CD14-positive monocyte (primary cell): Measurements from ENCODE around the gene NTRK3. TPM values are rescaled to one million over a fixed set of nuclear protein-coding genes. Genes with fewer than 3 reads are reported as not detected.

Experiments used
- DNase-seq, 3 donors: peaks; one replicate each; pipeline ENCODE4 v3.0.0-alpha.2; 2011 to 2022
- H2AFZ ChIP-seq: 2 replicates; pipeline ENCODE4 v1.6.0; 2012; ENCODE audit warnings: mild to moderate bottlenecking, low read depth, low read length, inconsistent platforms; ENCODE audit not compliant: insufficient read depth, poor library complexity, severe bottlenecking
- H3K27ac ChIP-seq, 2 donors: 1 replicate in 1 of 2; 2 replicates in 1 of 2; pipeline ENCODE4 v1.5.1; 2012 to 2013; ENCODE audit warnings: low read length in 2 of 2, control low read depth in 1 of 2, inconsistent platforms in 1 of 2, low read depth in 1 of 2, mild to moderate bottlenecking in 1 of 2
- H3K27me3 ChIP-seq, 2 donors: one replicate each; pipeline versions ENCODE4 v1.6.0 to v1.6.1; 2011 to 2013; ENCODE audit warnings: low read length in 2 of 2; ENCODE audit not compliant: control insufficient read depth in 2 of 2, insufficient read depth in 2 of 2
- H3K36me3 ChIP-seq, 2 donors: replicated peaks in 1 of 2; 1 replicate in 1 of 2; 2 replicates in 1 of 2; pipeline versions ENCODE4 v1.5.1 to v1.6.1; 2012 to 2013; ENCODE audit warnings: low read length in 2 of 2, control low read depth in 1 of 2, inconsistent platforms in 1 of 2, mild to moderate bottlenecking in 1 of 2; ENCODE audit not compliant: insufficient read depth in 2 of 2, control insufficient read depth in 1 of 2
- H3K4me1 ChIP-seq, 2 donors: 1 replicate in 1 of 2; 2 replicates in 1 of 2; pipeline versions ENCODE4 v1.5.1 to v1.6.1; 2012 to 2013; ENCODE audit warnings: low read length in 2 of 2, control low read depth in 1 of 2, inconsistent platforms in 1 of 2, mild to moderate bottlenecking in 1 of 2, moderate library complexity in 1 of 2; ENCODE audit not compliant: insufficient read depth in 2 of 2, control insufficient read depth in 1 of 2
- H3K4me2 ChIP-seq: replicated peaks from 2 replicates; pipeline ENCODE3; 2012; ENCODE audit warnings: low read length, moderate library complexity, mild to moderate bottlenecking; ENCODE audit not compliant: poor library complexity, severe bottlenecking; ENCODE audit errors: extremely low read depth
- H3K4me3 ChIP-seq, 3 experiments: fragments of 200-600 bp in 1 of 3; sonication (generic) in 1 of 3; replicated peaks in 1 of 3; 1 replicate in 2 of 3; 2 replicates in 1 of 3; pipeline ENCODE4 v1.5.1; 2011 to 2013; ENCODE audit warnings: low read length in 3 of 3, mild to moderate bottlenecking in 3 of 3, control low read depth in 2 of 3, low read depth in 2 of 3, inconsistent platforms in 1 of 3, moderate library complexity in 1 of 3
- H3K79me2 ChIP-seq: 2 replicates; pipeline ENCODE4 v1.6.0; 2012; ENCODE audit warnings: mild to moderate bottlenecking, control low read depth, inconsistent platforms, low read length, moderate library complexity; ENCODE audit not compliant: insufficient read depth
- H3K9ac ChIP-seq: 2 replicates; pipeline ENCODE4 v1.6.0; 2017; ENCODE audit warnings: low read length, mild to moderate bottlenecking; ENCODE audit not compliant: insufficient read depth, poor library complexity, severe bottlenecking
- H3K9me3 ChIP-seq, 2 donors: replicated peaks in 1 of 2; 1 replicate in 1 of 2; 2 replicates in 1 of 2; pipeline versions ENCODE4 v1.5.1 to v1.6.1; 2012 to 2013; ENCODE audit warnings: low read length in 2 of 2, control low read depth in 1 of 2; ENCODE audit not compliant: control insufficient read depth in 1 of 2, insufficient read depth in 1 of 2
- H4K20me1 ChIP-seq: 2 replicates; pipeline ENCODE4 v1.6.0; 2012; ENCODE audit warnings: mild to moderate bottlenecking, low read length, control low read depth, moderate library complexity; ENCODE audit not compliant: insufficient read depth
- H3K27ac Mint-ChIP-seq, 7 donors: one replicate each; pipeline ENCODE4 v1.8.0; 2020; ENCODE audit warnings: mild to moderate bottlenecking in 7 of 7, mixed read lengths in 7 of 7, moderate library complexity in 6 of 7, inconsistent platforms in 2 of 7
- H3K27me3 Mint-ChIP-seq, 3 donors: one replicate each; pipeline ENCODE4 v1.8.0; 2021 to 2022; ENCODE audit warnings: low read depth in 3 of 3, mild to moderate bottlenecking in 3 of 3, mixed read lengths in 3 of 3, moderate library complexity in 3 of 3, inconsistent platforms in 1 of 3
- H3K36me3 Mint-ChIP-seq, 2 donors: one replicate each; pipeline ENCODE4 v1.8.0; 2020; ENCODE audit warnings: mixed read lengths in 2 of 2, inconsistent platforms in 1 of 2, mild to moderate bottlenecking in 1 of 2
- H3K4me1 Mint-ChIP-seq: one replicate; pipeline ENCODE4 v1.8.0; 2020; ENCODE audit warnings: mild to moderate bottlenecking, mixed read lengths
- H3K4me3 Mint-ChIP-seq, 2 donors: one replicate each; pipeline ENCODE4 v1.8.0; 2020; ENCODE audit warnings: mild to moderate bottlenecking in 2 of 2, mixed read lengths in 2 of 2, moderate library complexity in 1 of 2
- H3K9me3 Mint-ChIP-seq, 7 donors: one replicate each; pipeline ENCODE4 v1.8.0; 2020 to 2022; ENCODE audit warnings: mixed read lengths in 7 of 7, mild to moderate bottlenecking in 6 of 7, moderate library complexity in 6 of 7, inconsistent platforms in 2 of 7
- WGBS: methylation state at CpG from one replicate; pipeline ENCODE4 v1.1.5; 2013; ENCODE audit warnings: missing lambda C conversion rate; ENCODE audit not compliant: insufficient coverage; 5-methylcytosine and 5-hydroxymethylcytosine counted together
- intact Hi-C, 2 donors: fragments of 100-400 bp; cut with micrococcal nuclease; formaldehyde crosslinking; loops; one replicate each; pipeline versions ENCODE4 v1.15.0 to v1.15.1; 2023
- polyA plus RNA-seq, 3 donors: library from polyadenylated mRNA; depleted of rRNA in 1 of 3; unstranded in 2 of 3; stranded (reverse) in 1 of 3; fragments of 300-500 nt in 2 of 3; fragments of >200 nt in 1 of 3; fragmentation: Illumina TruSeq in 2 of 3; gene quantifications; 1 replicate in 2 of 3; 2 replicates in 1 of 3; pipeline ENCODE4 v1.2.3, GENCODE V29; 2012 to 2021
- TF ChIP-seq, protein P1 (sequence below): fragments of 200-600 bp; IDR thresholded peaks from one replicate; pipeline ENCODE4 v1.8.0; 2022; ENCODE audit warnings: antibody characterized with exemption, mild to moderate bottlenecking

Gene NTRK3
- polyA plus RNA-seq, 3 donors, result not detected

DNA sequence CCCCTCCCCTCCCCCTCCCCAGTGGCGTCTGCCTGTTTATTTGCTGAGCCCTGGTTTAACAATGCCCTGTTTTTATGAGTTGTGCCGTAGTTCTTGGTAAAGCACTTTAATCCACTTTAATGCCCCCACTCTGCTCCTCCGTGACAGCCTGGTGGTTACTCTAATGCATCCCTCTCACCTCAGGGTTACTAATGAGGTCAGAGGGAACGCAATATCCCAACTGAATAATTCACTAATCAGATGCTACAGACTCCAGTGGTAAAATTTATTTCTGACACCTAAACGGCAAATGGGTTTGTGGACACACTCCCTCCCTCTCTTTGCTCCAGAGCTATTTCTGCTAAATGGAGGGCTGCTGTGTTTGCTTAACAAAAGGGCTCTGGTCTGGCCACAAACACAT is 26.1 kb upstream of the NTRK3 start:
- intact Hi-C loops, result no loop called here
- Histone ChIP-seq H3K4me1 (no peaks in the 10 kb centered on the region), H4K20me1 (no peaks in the 10 kb centered on the region), H3K4me3 (no peak overlapping the region), H3K9ac (no peak overlapping the region), H3K36me3 (no peaks in the 10 kb centered on the region), H2AFZ (no peak overlapping the region), H3K27me3 (peaks cover 0 to 27% of the 10 kb centered on the region in 2 donors), H3K27ac (no peak overlapping the region), H3K4me2 (no peak overlapping the region), H3K9me3 (no peaks in the 10 kb centered on the region), H3K79me2 (no peaks in the 10 kb centered on the region)
- Mint-ChIP-seq H3K36me3 (no peaks in the 10 kb centered on the region), H3K27me3 (peaks cover 10 to 39% (median 34%) of the 10 kb centered on the region in 3 donors), H3K27ac (no peak overlapping the region), H3K4me3 (no peak overlapping the region), H3K4me1 (no peaks in the 10 kb centered on the region), H3K9me3 (peaks cover 0 to 1% (median 0%) of the 10 kb centered on the region in 7 donors)
- WGBS, result no CpG with 5 or more reads among the region's 5 CpGs
- TF ChIP-seq, protein P1, sequence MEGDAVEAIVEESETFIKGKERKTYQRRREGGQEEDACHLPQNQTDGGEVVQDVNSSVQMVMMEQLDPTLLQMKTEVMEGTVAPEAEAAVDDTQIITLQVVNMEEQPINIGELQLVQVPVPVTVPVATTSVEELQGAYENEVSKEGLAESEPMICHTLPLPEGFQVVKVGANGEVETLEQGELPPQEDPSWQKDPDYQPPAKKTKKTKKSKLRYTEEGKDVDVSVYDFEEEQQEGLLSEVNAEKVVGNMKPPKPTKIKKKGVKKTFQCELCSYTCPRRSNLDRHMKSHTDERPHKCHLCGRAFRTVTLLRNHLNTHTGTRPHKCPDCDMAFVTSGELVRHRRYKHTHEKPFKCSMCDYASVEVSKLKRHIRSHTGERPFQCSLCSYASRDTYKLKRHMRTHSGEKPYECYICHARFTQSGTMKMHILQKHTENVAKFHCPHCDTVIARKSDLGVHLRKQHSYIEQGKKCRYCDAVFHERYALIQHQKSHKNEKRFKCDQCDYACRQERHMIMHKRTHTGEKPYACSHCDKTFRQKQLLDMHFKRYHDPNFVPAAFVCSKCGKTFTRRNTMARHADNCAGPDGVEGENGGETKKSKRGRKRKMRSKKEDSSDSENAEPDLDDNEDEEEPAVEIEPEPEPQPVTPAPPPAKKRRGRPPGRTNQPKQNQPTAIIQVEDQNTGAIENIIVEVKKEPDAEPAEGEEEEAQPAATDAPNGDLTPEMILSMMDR, result no peak
- no peak for DNase-seq

DNA sequence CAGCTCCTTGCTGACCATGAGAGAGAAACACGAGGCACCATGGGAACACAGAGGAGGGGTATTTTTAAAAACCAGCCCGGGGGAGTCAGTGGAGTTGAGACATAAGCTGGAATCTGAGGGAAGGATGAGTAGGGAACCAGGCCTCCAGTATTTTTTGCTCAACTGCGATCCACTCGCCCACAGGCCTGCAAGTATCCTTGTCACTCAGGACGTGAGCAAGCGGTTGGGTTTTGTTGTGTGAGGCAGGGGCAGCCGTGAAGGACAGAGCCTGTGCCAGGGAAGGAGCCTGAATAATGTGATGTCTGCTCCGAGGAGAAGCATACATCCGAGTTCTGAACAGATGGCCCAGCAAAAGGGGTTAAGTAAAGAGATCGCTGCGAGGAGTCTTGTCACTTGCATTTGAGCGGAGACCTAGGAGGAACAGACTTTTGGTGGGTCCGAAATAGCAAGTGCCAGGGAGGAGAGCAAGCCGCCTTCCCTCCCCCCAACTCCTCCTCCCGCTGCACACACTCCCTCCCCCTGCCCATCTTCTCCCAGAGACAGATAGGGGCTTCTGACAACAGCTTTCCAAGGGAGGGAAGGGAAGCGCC is 20.4 kb upstream of the NTRK3 start:
- H4K20me1 ChIP-seq, result no peaks in the 10 kb centered on the region
- 63% methylated on average over 11 of the region's 16 CpGs for whole genome bisulfite sequencing
- H3K36me3 Mint-ChIP-seq, result no peaks in the 10 kb centered on the region

More for the DNA sequence above, 20.4 kb upstream of the NTRK3 start:
- no peaks in the 10 kb centered on the region for H3K9me3 ChIP-seq
- H3K4me3 ChIP-seq, result no peak overlapping the region
- H3K27me3 ChIP-seq, result peaks cover 0 to 3% of the 10 kb centered on the region in 2 donors
- Mint-ChIP-seq H3K4me3 (no peak overlapping the region), H3K27me3 (peaks cover 7 to 13% (median 8%) of the 10 kb centered on the region in 3 donors), H3K4me1 (no peaks in the 10 kb centered on the region), H3K9me3 (peaks cover 0 to 1% (median 0%) of the 10 kb centered on the region in 7 donors), H3K27ac (no peak overlapping the region)
- DNase-seq, result no peak
- H3K27ac ChIP-seq, result no peak overlapping the region
- TF ChIP-seq, protein P1, result no peak
- H3K36me3 ChIP-seq, result no peaks in the 10 kb centered on the region
- intact Hi-C loops, result no loop called here
- no peaks in the 10 kb centered on the region for H3K79me2 ChIP-seq
- no peak overlapping the region for H2AFZ ChIP-seq
- H3K4me1 ChIP-seq, result no peaks in the 10 kb centered on the region
- no peak overlapping the region for H3K9ac ChIP-seq
- no peak overlapping the region for H3K4me2 ChIP-seq
